ENCODE measurements around the gene GRHPR. TPM values are rescaled to one million over a fixed set of nuclear protein-coding genes. Genes with fewer than 3 reads are reported as not detected.

GRHPR gene
- total and polyA plus RNA-seq, 10 of the 15 experiments (the other 5 are each of a cell fraction or from before 2014, with no cell fraction given) = 52.4 to 194 (median 126) TPM

DNA sequence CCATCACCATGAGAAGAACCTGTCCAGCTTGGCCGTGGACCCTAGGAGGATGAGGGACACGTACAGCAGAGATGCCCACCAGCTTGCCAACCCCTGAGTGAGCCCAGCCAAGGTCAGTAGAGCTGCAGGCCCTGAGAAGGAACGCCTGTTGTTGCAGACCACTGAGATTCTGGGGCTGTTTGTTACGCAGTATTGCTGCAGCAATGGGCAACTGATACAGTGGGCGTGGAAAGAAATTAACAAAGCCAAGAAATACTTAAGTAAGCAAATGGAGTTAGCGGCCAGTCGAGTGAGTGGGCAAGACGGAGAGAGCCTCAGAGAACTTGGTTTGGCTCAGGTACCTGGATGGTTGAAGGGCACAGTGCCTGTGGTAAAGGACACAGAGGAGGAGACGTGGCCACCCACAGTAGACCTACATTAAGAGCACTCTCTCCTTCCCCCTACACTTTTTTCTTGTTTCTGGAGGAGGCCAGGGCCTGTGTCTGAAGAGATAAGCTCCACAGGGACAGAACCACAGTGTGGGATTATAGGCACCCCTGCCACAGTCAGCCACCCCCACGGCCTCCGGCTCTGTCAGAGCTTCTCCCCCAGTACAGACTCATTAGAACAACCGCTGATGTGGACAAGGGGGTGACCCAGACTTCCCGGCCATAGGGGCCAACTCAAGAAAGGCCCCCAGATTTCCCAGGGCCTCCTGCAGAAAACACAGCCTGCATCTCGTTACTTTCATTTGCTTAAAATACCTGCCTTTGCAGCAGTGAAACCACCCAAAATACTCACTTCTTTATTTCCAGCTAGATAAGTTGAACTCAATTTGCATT lies 40.1 kb upstream of the GRHPR start (continued):
- TF ChIP-seq SKIL (IDR thresholded peaks at IDR 0.05; ENCODE audit: low read depth, poor library complexity, severe bottlenecking) (peak; percentile 72), ESRRA (IDR thresholded peaks at IDR 0.05; ENCODE audit: low read length) (no peak), SP1 (IDR thresholded peaks at IDR 0.05; ENCODE audit: low read depth, low read length) (peak; percentile 25), CREM (IDR thresholded peaks at IDR 0.05; ENCODE audit: low read depth) (peak; percentile 41), PAX5 (IDR thresholded peaks at IDR 0.05; ENCODE audit: borderline replicate concordance, low read depth, low read length) (no peak), RFX5 (IDR thresholded peaks at IDR 0.05; ENCODE audit: low read depth, low read length) (no peak), TCF12 (IDR thresholded peaks at IDR 0.05; ENCODE audit: low read depth, low read length) (0 out of 2 replicates have a peak, but pooled peaks have one; percentile 54), GATAD2B (conservative IDR thresholded peaks at IDR 0.05; ENCODE audit: low read depth) (peak; percentile 72; the same call in 1 of the 2 replicates), ZNF217 (IDR thresholded peaks at IDR 0.05) (peak; percentile 81; the same call in 1 of the 2 replicates), NFYA (IDR thresholded peaks at IDR 0.05; ENCODE audit: borderline replicate concordance, low read depth, low read length) (no peak), ZBED1 (IDR thresholded peaks at IDR 0.05; ENCODE audit: borderline replicate concordance) (0 out of 2 replicates have a peak, but pooled peaks have one; percentile 29), RUNX3 (IDR thresholded peaks at IDR 0.05; ENCODE audit: low read length) (no peak), SPI1 (IDR thresholded peaks at IDR 0.05; ENCODE audit: borderline replicate concordance, insufficient read depth, low read depth, low read length) (peak; percentile 90), DPF2 (IDR thresholded peaks at IDR 0.05) (no peak; the same call in 1 of the 2 replicates), NFIC (IDR thresholded peaks at IDR 0.05; ENCODE audit: low read depth, low read length) (no peak), TCF7 (IDR thresholded peaks at IDR 0.05; ENCODE audit: borderline replicate concordance) (no peak), MTA2 (IDR thresholded peaks at IDR 0.05; ENCODE audit: low read depth) (peak; percentile 80), BMI1 (IDR thresholded peaks at IDR 0.05; ENCODE audit: borderline replicate concordance) (no peak), USF2 (IDR thresholded peaks at IDR 0.05; ENCODE audit: borderline replicate concordance, low read depth, low read length) (no peak), ATF7 (IDR thresholded peaks at IDR 0.05; ENCODE audit: low read depth) (peak; percentile 58; the same call in 1 of the 2 replicates), CHD4 (IDR thresholded peaks at IDR 0.05) (0 out of 2 replicates have a peak, but pooled peaks have one; percentile 5), POU2F2 (IDR thresholded peaks at IDR 0.05; ENCODE audit: borderline replicate concordance, low read depth, low read length) (peak; percentile 26; the same call in 1 of the 3 replicates), RB1 (IDR thresholded peaks at IDR 0.05; ENCODE audit: borderline replicate concordance) (no peak), ZSCAN29 (IDR thresholded peaks at IDR 0.05) (no peak), TCF3 (IDR thresholded peaks at IDR 0.05; ENCODE audit: borderline replicate concordance, insufficient read depth, low read depth, low read length) (no peak), NBN (IDR thresholded peaks at IDR 0.05) (peak; percentile 66; the same call in 1 of the 2 replicates), MEF2A (IDR thresholded peaks at IDR 0.05; ENCODE audit: insufficient read depth, low read depth, low read length) (peak; percentile 94), NFYB (IDR thresholded peaks at IDR 0.05; ENCODE audit: insufficient read depth, low read depth, low read length) (no peak)
- TF ChIP-seq, protein P1, sequence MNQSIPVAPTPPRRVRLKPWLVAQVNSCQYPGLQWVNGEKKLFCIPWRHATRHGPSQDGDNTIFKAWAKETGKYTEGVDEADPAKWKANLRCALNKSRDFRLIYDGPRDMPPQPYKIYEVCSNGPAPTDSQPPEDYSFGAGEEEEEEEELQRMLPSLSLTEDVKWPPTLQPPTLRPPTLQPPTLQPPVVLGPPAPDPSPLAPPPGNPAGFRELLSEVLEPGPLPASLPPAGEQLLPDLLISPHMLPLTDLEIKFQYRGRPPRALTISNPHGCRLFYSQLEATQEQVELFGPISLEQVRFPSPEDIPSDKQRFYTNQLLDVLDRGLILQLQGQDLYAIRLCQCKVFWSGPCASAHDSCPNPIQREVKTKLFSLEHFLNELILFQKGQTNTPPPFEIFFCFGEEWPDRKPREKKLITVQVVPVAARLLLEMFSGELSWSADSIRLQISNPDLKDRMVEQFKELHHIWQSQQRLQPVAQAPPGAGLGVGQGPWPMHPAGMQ (IDR thresholded peaks at IDR 0.05; ENCODE audit: borderline replicate concordance) = no peak

Measured in GM12878 (cell line).